GM18951 (cell line): ENCODE data around the gene EIF3F.

ENCODE experiments used
- POLR2A ChIP-seq: IDR thresholded peaks from 4 replicates; pipeline ENCODE4 v1.6.1; 2011; ENCODE audit warnings: mild to moderate bottlenecking; ENCODE audit not compliant: insufficient read length, insufficient read depth; ENCODE audit errors: extremely low read depth
- in situ Hi-C: fragments of 300-500 bp; cut with MboI; formaldehyde crosslinking; loops from one replicate; pipeline ENCODE4 v1.12.0; 2022; ENCODE audit warnings: low sequenced_read_pairs, mixed read lengths, inconsistent platforms; ENCODE audit not compliant: unreplicated experiment

EIF3F gene

GRCh38 chr11:8032576-8033304 lies 45.6 kb downstream of the EIF3F start:
- in situ Hi-C loops = no loop called here
- TF ChIP-seq POLR2A = no peak

GRCh38 chr11:8033305-8034105 lies 46.4 kb downstream of the EIF3F start:
- in situ Hi-C loops = no loop called here
- TF ChIP-seq POLR2A = no peak

GRCh38 chr11:8034106-8034585 lies 47.0 kb downstream of the EIF3F start:
- in situ Hi-C loops = no loop called here
- TF ChIP-seq POLR2A = no peak

- no peak for TF ChIP-seq POLR2A
- in situ Hi-C loops = no loop called here
These were observed 47.6 kb downstream of the EIF3F start for GRCh38 chr11:8034604-8035190.

GRCh38 chr11:8035200-8035855 lies 48.2 kb downstream of the EIF3F start:
- TF ChIP-seq POLR2A = no peak
- in situ Hi-C loops = no loop called here

GRCh38 chr11:8036002-8036802 lies 49.1 kb downstream of the EIF3F start:
- in situ Hi-C loops = no loop called here
- no peak for TF ChIP-seq POLR2A

GRCh38 chr11:8036986-8037385 lies 49.8 kb downstream of the EIF3F start:
- TF ChIP-seq POLR2A = no peak
- in situ Hi-C loops = no loop called here

- no peak for TF ChIP-seq POLR2A
- in situ Hi-C loops = no loop called here
These were observed 51.3 kb downstream of the EIF3F start for GRCh38 chr11:8038393-8038792.

- no peak for TF ChIP-seq POLR2A
- in situ Hi-C loops = no loop called here
These were observed 51.8 kb downstream of the EIF3F start for GRCh38 chr11:8038811-8039529.

- TF ChIP-seq POLR2A = no peak
- in situ Hi-C loops = no loop called here
These were observed 52.6 kb downstream of the EIF3F start for GRCh38 chr11:8039530-8040260.

- in situ Hi-C loops = no loop called here
- TF ChIP-seq POLR2A = no peak
These were observed 53.3 kb downstream of the EIF3F start for GRCh38 chr11:8040261-8040920.
